ENCODE measurements around the gene HAPLN1. TPM values are rescaled to one million over a fixed set of nuclear protein-coding genes. Genes with fewer than 3 reads are reported as not detected.

HAPLN1 gene
- total and polyA plus RNA-seq, 11 donors: 0.07 to 2.2 (median 1.0) TPM; not detected in 2

- Histone ChIP-seq H3K27me3 (peaks cover 0 to 28% (median 16%) of the 10 kb centered on the region in 9 donors), H3K27ac (no peak overlapping the region), H3K9me3 (no peaks in the 10 kb centered on the region), H3K36me3 (no peaks in the 10 kb centered on the region), H3K4me3 (no peak overlapping the region), H3K4me1 (peaks cover 0 to 7% (median 1%) of the 10 kb centered on the region in 12 donors)
- DNase-seq (no peak), ATAC-seq (no peak)
- 77 to 83% (median 80%) methylated on average over 2 of the region's 2 CpGs for WGBS, 4 donors
- TF ChIP-seq CTCF (IDR thresholded peaks at IDR 0.05) (no peak), POLR2A (IDR thresholded peaks at IDR 0.05) (no peak)
- intact Hi-C loops (cut with DNase I): loop anchor here in 1 of 10 donors (10.0 kb wide), 1 partner anchor 198 kb away; no protein-coding TSS in a partner anchor
Measured at GRCh38 chr5:83726912-83727311, 6.3 kb upstream of the HAPLN1 start.

- intact Hi-C loops (cut with DNase I): loop anchor here in 1 of 10 donors (10.0 kb wide), 1 partner anchor 200 kb away; no protein-coding TSS in a partner anchor
- no peak for ATAC-seq
- Histone ChIP-seq H3K9me3 (no peaks in the 10 kb centered on the region), H3K36me3 (no peaks in the 10 kb centered on the region), H3K4me3 (no peak overlapping the region), H3K27ac (no peak overlapping the region), H3K4me1 (peaks cover 0 to 13% (median 1%) of the 10 kb centered on the region in 12 donors), H3K27me3 (peaks cover 0 to 44% (median 22%) of the 10 kb centered on the region in 9 donors)
- 56 to 64% (median 59%) methylated on average over 2 of the region's 2 CpGs for WGBS, 4 donors
- no peak for TF ChIP-seq CTCF (IDR thresholded peaks at IDR 0.05)
- TF ChIP-seq POLR2A (IDR thresholded peaks at IDR 0.05): no peak
- no peak for DNase-seq
Measured at GRCh38 chr5:83724935-83725334, 4.3 kb upstream of the HAPLN1 start.

- intact Hi-C loops (cut with DNase I): loop anchor here in 1 of 10 donors (10.0 kb wide), 1 partner anchor 201 kb away; no protein-coding TSS in a partner anchor
- H3K9me3 ChIP-seq: no peaks in the 10 kb centered on the region
- no peak for TF ChIP-seq CTCF (IDR thresholded peaks at IDR 0.05)
- no peak for TF ChIP-seq POLR2A (IDR thresholded peaks at IDR 0.05)
- H3K4me3 ChIP-seq: no peak overlapping the region
- no peak overlapping the region for H3K27ac ChIP-seq
- DNase-seq (no peak), ATAC-seq (no peak)
- H3K4me1 ChIP-seq: peaks cover 0 to 13% (median 1%) of the 10 kb centered on the region in 12 donors
- H3K27me3 ChIP-seq: peaks cover 0 to 48% (median 22%) of the 10 kb centered on the region in 9 donors
- WGBS, 4 donors: 60 to 72% (median 61%) methylated on average over 2 of the region's 2 CpGs
- H3K36me3 ChIP-seq: no peaks in the 10 kb centered on the region
Measured at GRCh38 chr5:83724001-83724400, 3.3 kb upstream of the HAPLN1 start.

- no peaks in the 10 kb centered on the region for H3K36me3 ChIP-seq
- peaks cover 0 to 13% (median 1%) of the 10 kb centered on the region in 12 donors for H3K4me1 ChIP-seq
- WGBS, 4 donors: 80 to 86% (median 82%) methylated on average over 7 of the region's 7 CpGs
- intact Hi-C loops (cut with DNase I): loop anchor here in 1 of 10 donors (10.0 kb wide), 1 partner anchor 202 kb away; no protein-coding TSS in a partner anchor
- no peak overlapping the region for H3K4me3 ChIP-seq
- DNase-seq (no peak), ATAC-seq (no peak)
- H3K9me3 ChIP-seq: no peaks in the 10 kb centered on the region
- no peak overlapping the region for H3K27ac ChIP-seq
- peaks cover 0 to 48% (median 22%) of the 10 kb centered on the region in 9 donors for H3K27me3 ChIP-seq
- no peak for TF ChIP-seq CTCF (IDR thresholded peaks at IDR 0.05)
- no peak for TF ChIP-seq POLR2A (IDR thresholded peaks at IDR 0.05)
Measured at GRCh38 chr5:83723031-83723430, 2.4 kb upstream of the HAPLN1 start.
